Type B pancreatic cell (in vitro differentiated cells): ENCODE measurements around the gene VAPB. TPM values are rescaled to one million over a fixed set of nuclear protein-coding genes. Genes with fewer than 3 reads are reported as not detected.

Experiments used
- DNase-seq: peaks from one replicate; pipeline ENCODE4 v3.0.0; 2021; ENCODE audit warnings: mixed read lengths; ENCODE audit not compliant: unreplicated experiment; ENCODE audit errors: extremely low spot score
- H3K27ac Mint-ChIP-seq: 2 replicates; pipeline ENCODE4 v1.8.0; 2021; ENCODE audit warnings: mild to moderate bottlenecking, mixed read lengths
- H3K27me3 Mint-ChIP-seq: 2 replicates; pipeline ENCODE4 v1.8.0; 2021; ENCODE audit warnings: mixed read lengths
- H3K36me3 Mint-ChIP-seq: 2 replicates; pipeline ENCODE4 v1.8.0; 2021; ENCODE audit warnings: mixed read lengths
- H3K4me1 Mint-ChIP-seq: one replicate; pipeline ENCODE4 v1.8.0; 2021; ENCODE audit warnings: mixed read lengths; ENCODE audit not compliant: unreplicated experiment
- H3K4me3 Mint-ChIP-seq: 2 replicates; pipeline ENCODE4 v1.8.0; 2021; ENCODE audit warnings: mild to moderate bottlenecking, mixed read lengths
- H3K9me3 Mint-ChIP-seq: 2 replicates; pipeline ENCODE4 v1.8.0; 2021; ENCODE audit warnings: mixed read lengths
- CTCF ChIP-seq: fragments of 200-600 bp; sonication (generic); conservative IDR thresholded peaks from 2 replicates; pipeline ENCODE4 v1.5.0; 2021; ENCODE audit warnings: antibody characterized with exemption, mild to moderate bottlenecking
- total RNA-seq: library from RNA; stranded (reverse); gene quantifications from 2 replicates; pipeline ENCODE4 v1.2.1, GENCODE V29; 2021; ENCODE audit warnings: low replicate concordance

Gene VAPB
- total RNA-seq, 1 donor from 2014 or later = 58.9 TPM

GRCh38 chr20:58416057-58416456 lies 27.0 kb downstream of the VAPB start:
- no peaks in the 10 kb centered on the region for H3K27me3 Mint-ChIP-seq
- H3K36me3 Mint-ChIP-seq = peaks cover 20% of the 10 kb centered on the region
- no peak for DNase-seq
- no peak overlapping the region for H3K4me3 Mint-ChIP-seq
- no peak overlapping the region for H3K27ac Mint-ChIP-seq
- peaks cover 15% of the 10 kb centered on the region for H3K4me1 Mint-ChIP-seq
- no peak for TF ChIP-seq CTCF
- no peaks in the 10 kb centered on the region for H3K9me3 Mint-ChIP-seq

GRCh38 chr20:58416835-58417234 lies 27.8 kb downstream of the VAPB start:
- no peaks in the 10 kb centered on the region for H3K9me3 Mint-ChIP-seq
- H3K4me3 Mint-ChIP-seq = no peak overlapping the region
- no peaks in the 10 kb centered on the region for H3K27me3 Mint-ChIP-seq
- H3K4me1 Mint-ChIP-seq = peaks cover 16% of the 10 kb centered on the region
- no peak for TF ChIP-seq CTCF
- H3K36me3 Mint-ChIP-seq = peaks cover 20% of the 10 kb centered on the region
- DNase-seq = no peak
- peak overlapping the region; percentile 3 for H3K27ac Mint-ChIP-seq

DNA sequence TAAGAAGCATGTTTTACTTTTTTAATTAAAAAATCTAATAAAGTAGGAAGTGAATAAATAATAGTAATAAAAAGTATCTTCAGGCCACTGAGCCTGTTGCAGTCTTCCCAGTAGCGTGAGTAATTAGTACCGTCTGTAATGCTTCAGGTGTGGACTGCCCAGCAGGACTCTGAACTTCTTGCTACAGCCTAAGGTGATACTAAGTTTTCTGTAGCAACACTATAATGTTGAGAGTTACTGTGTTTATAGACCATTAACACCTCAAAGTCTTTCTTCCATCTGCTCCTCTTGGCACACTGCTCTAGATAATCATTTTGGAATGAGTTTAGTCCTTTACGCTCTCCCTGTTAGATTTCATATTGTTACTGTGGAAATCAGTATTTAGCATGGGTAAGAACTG lies 28.4 kb downstream of the VAPB start:
- Mint-ChIP-seq H3K36me3 (peaks cover 20% of the 10 kb centered on the region), H3K4me3 (no peak overlapping the region), H3K27ac (no peak overlapping the region), H3K4me1 (peaks cover 16% of the 10 kb centered on the region), H3K9me3 (no peaks in the 10 kb centered on the region), H3K27me3 (no peaks in the 10 kb centered on the region)
- no peak for TF ChIP-seq CTCF
- no peak for DNase-seq

DNA sequence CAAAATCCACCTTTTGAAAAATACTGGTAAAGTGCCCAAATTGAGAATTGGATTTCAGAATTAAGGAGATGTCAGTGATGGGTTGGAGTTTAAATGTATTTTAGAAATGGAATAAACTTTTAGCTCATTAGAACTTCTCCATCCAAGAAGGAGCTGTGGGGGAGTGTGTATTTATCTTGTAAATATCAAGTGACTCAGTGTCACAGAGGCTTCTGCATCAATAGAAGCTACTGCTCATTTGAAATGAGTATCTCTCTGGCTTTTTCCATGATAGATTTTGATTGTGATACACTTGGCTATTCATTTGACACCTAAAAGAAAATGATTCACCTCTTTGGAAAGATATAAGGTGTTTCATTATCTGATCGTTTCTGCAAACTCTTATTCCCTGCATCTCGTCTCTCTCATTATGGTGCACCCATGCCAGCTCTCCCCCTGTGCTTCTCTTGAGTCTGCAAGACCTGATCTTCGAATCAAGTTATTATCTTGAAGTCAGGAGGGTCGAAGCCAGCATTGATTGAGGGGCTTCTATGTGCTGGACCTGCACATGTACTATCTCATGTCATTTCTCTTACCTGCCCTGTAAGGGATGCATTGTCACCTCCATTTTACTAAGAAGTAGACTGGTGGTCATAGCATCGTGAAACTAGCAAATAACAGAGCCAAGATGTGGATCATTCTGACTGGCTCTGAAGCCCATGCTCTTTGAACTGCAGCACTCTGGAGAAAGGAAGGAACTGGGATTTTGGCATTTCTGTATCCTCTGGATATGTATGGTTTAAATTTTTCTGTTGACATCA lies 30.1 kb downstream of the VAPB start:
- Mint-ChIP-seq H3K27me3 (no peaks in the 10 kb centered on the region), H3K9me3 (no peaks in the 10 kb centered on the region), H3K4me1 (peaks cover 17% of the 10 kb centered on the region), H3K36me3 (peaks cover 20% of the 10 kb centered on the region), H3K27ac (no peak overlapping the region), H3K4me3 (no peak overlapping the region)
- TF ChIP-seq CTCF = no peak
- DNase-seq = no peak

DNA sequence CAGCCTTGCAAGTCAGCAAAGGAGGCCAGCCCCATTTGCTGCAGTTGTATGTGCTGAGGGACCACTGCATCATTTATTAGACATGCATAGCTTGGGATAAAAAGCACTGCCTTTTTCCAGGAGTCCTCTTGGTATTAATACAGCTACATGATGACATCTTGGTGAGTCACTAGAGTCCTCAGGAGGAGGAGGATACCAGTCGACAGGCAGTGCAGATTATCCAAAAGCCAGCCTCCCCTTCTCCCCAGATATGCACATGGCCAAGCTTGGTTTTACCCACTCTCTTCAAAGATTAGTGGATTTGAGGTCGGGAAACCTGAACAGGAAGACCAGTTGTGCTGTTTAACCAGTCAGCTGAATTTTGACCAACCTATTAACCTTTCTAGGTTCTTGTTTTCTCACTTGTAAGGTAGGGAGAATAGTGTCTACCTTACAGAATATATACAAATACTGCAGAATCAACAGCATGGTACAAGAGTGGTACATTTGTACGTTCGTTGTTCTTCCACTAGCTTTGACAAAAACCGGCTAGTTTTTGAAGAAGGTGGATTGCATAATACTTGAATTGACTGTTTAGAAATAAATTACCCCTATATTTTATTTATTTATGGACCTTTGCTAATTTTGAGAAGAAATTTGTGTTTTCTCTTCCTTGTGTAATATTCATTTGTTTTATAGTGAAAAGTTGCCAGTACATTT lies 31.9 kb downstream of the VAPB start:
- Mint-ChIP-seq H3K27me3 (no peaks in the 10 kb centered on the region), H3K4me3 (no peak overlapping the region), H3K36me3 (peaks cover 19% of the 10 kb centered on the region), H3K9me3 (no peaks in the 10 kb centered on the region), H3K4me1 (peaks cover 24% of the 10 kb centered on the region), H3K27ac (no peak overlapping the region)
- no peak for TF ChIP-seq CTCF
- no peak for DNase-seq
